CD4-positive, alpha-beta T cell treated with Interleukin-17A for 1 hour (primary cell): ENCODE data around the gene AMER2.
A peak's percentile ranks its signal among the peaks of the same experiment; 100 is the strongest.

ENCODE experiments used
- DNase-seq: peaks from one replicate; pipeline ENCODE4 v3.0.0-alpha.2; 2020

AMER2 gene

GRCh38 chr13:25149711-25150110, 22.4 kb downstream of the AMER2 start:
- DNase-seq, result no peak

DNA sequence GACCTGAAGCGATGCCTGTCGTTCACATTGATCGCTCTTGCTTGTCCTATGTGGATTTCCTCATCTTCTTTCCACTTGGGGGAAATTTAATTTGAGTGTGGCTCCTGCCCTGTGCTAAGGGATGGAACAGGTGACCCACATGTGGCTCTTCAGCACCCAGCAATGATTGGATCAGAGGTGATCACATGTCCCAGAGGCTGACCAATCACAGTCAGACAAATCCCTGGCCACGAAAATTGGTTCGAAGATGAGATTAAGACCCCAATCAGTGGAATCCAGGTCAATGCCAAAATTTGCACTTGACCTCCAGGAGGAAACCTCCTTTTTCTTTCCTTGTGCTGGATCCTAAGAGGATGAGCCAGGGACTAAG, 23.7 kb downstream of the AMER2 start:
- DNase-seq, result no peak

DNA sequence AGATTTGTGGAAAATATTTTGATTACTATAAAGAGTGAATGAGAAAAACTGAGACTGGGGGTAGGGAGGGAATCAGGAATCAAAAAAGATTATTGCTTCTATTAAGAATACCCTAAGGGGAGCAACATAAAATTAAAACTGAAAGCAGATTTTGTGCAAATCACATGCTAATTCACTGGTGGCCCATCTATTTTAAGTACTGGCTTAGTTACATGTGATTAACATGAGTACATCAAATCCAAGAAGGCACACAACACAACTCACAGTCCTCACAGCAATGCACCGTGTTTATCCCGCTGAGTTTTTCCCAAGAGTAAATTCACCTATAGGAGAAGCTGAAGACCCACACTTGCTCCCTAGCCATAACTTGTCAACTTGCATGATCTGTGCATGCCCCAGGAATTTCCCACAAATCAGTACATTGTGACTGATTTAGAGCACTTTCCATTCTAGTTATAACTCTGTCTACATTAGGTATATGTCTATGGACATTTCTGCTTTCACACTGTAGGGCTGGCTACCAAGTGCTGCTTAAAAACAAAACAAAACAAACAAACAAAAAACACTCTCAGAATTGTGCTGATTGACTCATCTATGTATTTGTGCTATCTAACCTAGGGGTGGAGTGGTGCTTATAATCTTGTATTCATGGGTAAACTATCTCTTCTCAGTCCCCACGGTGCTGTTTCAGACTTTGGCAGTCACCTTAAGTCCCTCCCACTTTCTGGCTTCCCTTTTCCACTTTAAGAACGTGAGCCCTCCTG, 24.3 kb downstream of the AMER2 start:
- no peak for DNase-seq

DNA sequence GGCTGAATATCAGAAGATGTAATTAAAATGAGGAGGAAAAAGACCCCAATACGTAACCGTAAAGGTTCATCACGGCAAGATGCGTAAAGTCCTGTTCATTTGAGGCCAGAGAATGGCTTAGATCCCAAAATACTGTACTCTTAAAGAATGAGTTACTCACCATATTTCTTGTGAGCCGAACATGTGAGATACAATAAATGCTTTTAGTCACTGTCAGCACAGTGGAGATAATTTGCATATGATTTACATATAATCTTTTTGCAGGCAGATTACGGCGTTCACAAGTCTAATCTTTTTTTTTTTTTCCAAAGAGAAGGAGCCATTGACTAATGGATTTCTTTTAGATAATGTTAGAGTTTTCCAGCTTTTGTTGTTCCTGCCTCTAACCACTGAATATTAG, 28.4 kb downstream of the AMER2 start:
- DNase-seq, result no peak

- no peak for DNase-seq
Observed at GRCh38 chr13:25141042-25141441, 31.0 kb downstream of the AMER2 start.

DNA sequence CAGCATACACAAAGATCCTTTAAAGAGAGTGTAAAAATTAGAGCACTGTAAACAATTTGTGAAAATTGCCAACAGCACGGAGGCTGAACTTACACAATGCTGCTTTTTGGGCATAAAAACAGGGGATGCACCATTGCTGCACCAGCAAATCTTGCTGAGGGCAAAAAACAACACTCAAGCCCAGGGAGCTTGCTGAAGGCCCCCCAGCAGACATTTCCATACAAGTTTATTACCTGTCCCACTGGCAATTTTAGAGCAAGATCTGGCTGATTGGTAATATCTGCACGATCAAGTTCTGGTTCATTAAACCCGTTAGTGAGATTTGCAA, 34.3 kb downstream of the AMER2 start:
- DNase-seq, result no peak

- no peak for DNase-seq
Observed at GRCh38 chr13:25136880-25137787, 35.0 kb downstream of the AMER2 start.

DNA sequence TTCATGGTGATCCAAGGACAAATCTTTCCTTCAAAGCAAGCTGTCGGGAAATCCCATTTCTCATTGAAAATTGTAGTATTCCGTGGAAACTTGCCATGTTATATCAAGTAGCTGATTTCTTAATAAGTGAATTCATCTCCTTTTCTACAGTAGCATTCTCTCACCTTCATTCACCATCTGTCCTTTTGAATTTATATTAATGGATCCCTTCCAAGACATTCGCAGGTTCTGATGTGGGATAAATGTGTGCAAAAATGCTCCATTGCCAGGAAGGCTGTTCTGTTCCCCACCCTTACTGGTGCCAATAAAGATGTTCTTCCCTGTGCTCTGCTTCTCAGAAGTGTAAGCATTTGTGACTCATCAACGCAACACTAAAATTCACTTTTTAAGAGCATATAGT, 36.2 kb downstream of the AMER2 start:
- DNase-seq, result no peak

- no peak for DNase-seq
Observed at GRCh38 chr13:25132751-25133390, 39.2 kb downstream of the AMER2 start.

DNA sequence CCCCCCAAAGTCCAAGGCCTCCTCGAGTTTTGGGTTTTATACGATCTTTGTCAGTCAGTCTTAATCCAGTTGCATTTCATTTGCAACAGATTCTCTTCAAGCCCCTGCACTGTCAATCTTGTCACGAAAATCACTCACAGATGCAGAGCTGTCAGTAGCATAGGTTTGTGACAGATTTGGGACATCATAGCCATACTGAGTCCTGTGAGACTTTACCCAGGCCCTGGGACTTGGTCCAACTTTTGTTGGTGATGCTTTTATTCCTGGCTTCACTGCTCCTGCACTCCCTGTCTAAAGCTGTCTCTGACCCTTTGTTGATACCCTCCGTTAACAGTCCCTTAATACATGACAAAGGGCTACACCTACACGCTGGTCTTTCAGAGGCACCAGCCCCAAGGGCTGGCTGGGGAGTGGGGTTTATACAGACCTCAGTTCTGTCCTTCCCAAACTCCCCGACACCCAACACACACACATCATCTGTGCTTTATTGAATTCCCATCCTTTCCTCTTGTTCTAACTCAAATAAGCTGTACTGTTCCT, 40.1 kb downstream of the AMER2 start:
- DNase-seq, result no peak

DNA sequence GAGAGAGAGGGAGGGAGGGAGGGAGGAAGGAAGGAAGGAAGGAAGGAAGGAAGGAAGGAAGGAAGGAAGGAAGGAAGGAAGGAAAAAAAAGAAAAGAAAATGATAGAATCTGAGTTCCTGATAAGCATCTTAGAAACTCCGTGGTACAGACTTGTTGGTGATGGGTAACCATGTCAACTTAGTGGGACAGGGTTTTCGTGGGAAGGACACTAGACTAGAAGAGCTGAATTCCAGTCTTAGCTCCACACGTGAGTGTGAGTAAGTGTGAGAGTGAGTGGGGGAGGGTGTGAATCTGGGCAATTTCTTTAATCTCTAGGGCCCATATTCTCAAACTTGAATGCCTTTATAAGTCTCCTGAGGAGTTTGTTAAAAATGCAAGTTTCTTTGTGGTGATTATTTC, 41.1 kb downstream of the AMER2 start:
- no peak for DNase-seq

- DNase-seq, result no peak
Observed at GRCh38 chr13:25118378-25118905, 53.6 kb downstream of the AMER2 start.

DNA sequence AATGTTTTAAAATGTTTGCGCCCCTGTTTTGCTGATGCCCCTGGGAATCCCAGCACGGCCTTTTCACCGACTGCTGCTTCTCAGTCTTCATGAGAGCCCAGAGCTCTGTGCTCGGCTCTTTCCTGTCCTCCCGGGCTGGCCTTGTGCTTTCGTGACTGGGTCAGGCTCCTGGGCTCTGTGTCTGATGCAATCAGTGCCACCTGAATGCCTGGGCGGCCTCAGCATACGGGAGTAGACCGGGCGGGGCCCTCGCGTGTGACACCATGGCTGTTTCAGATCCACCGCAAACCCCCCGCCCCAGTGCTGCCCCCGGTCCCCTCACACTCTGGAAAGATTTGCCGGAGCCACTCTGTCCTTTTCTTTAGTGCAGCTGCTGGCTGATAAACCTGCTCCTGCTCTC, 54.8 kb downstream of the AMER2 start:
- DNase-seq, result no peak

DNA sequence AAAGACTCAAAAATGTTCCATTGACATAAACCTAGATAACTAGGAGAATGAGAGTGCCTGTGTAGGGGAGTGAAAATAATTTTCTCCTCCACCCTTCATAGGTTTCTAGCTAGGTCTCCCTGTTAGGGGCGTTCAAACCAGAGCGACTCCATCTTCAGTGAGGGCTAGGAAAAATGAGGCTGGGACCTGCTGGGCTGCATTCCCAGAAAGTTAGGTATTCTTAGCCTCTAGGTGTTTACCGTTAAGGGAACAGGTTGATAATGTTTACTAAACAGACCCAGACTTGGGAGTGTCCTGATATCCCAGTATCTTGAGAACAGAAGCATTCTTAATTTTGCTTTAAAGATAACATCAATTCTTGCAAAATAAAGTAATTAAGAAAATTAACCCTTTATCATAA, 56.0 kb downstream of the AMER2 start:
- DNase-seq, result no peak

- peak; percentile 48 for DNase-seq
Observed at GRCh38 chr13:25114220-25114619, 57.9 kb downstream of the AMER2 start.

GRCh38 chr13:25112695-25113255, 59.3 kb downstream of the AMER2 start:
- DNase-seq, result no peak
